K562 (cell line): Measurements from ENCODE around the gene PTPRT.

Source experiments
- CREB1 ChIP-seq, 2 experiments: sonication (generic) in 1 of 2; formaldehyde crosslinking in 1 of 2; IDR thresholded peaks; 2 replicates each; pipeline versions ENCODE4 v1.6.1 to v1.8.0; 2012 to 2022; ENCODE audit warnings: inconsistent platforms in 1 of 2, mild to moderate bottlenecking in 1 of 2, missing genetic modification reagents in 1 of 2, moderate library complexity in 1 of 2
- HMGXB4 ChIP-seq: sonication (generic); formaldehyde crosslinking; IDR thresholded peaks from 2 replicates; pipeline ENCODE4 v1.8.1; 2023; ENCODE audit warnings: mild to moderate bottlenecking, missing genetic modification reagents
- NCOA2 ChIP-seq, 2 experiments: fragments of 450-650 bp; IDR thresholded peaks; 2 replicates each; pipeline ENCODE4 v1.6.1; 2018; ENCODE audit warnings: mild to moderate bottlenecking in 2 of 2, moderate library complexity in 1 of 2; ENCODE audit not compliant: partially characterized antibody in 2 of 2
- ZBTB8A ChIP-seq: fragments of 450-650 bp; IDR thresholded peaks from 2 replicates; pipeline ENCODE4 v1.6.1; 2018; ENCODE audit warnings: mild to moderate bottlenecking, moderate library complexity; ENCODE audit not compliant: partially characterized antibody
- TF ChIP-seq, protein P1 (sequence below), 3 experiments: IDR thresholded peaks in 2 of 3; conservative IDR thresholded peaks in 1 of 3; 2 replicates each; pipeline ENCODE4 v1.5.1; 2011 to 2012; ENCODE audit warnings: low read length in 3 of 3, mild to moderate bottlenecking in 3 of 3, control low read depth in 2 of 3, improper control_type of control experiment in 1 of 3, inconsistent platforms in 1 of 3, low read depth in 1 of 3, mixed read lengths in 1 of 3, moderate library complexity in 1 of 3; ENCODE audit not compliant: insufficient read depth in 2 of 3

GRCh38 chr20:43011491-43011890, 178.2 kb downstream of the PTPRT start:
- TF ChIP-seq, protein P1, sequence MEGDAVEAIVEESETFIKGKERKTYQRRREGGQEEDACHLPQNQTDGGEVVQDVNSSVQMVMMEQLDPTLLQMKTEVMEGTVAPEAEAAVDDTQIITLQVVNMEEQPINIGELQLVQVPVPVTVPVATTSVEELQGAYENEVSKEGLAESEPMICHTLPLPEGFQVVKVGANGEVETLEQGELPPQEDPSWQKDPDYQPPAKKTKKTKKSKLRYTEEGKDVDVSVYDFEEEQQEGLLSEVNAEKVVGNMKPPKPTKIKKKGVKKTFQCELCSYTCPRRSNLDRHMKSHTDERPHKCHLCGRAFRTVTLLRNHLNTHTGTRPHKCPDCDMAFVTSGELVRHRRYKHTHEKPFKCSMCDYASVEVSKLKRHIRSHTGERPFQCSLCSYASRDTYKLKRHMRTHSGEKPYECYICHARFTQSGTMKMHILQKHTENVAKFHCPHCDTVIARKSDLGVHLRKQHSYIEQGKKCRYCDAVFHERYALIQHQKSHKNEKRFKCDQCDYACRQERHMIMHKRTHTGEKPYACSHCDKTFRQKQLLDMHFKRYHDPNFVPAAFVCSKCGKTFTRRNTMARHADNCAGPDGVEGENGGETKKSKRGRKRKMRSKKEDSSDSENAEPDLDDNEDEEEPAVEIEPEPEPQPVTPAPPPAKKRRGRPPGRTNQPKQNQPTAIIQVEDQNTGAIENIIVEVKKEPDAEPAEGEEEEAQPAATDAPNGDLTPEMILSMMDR (IDR thresholded peaks at IDR 0.05 in 2 of 3, conservative IDR thresholded peaks at IDR 0.05 in 1 of 3; ENCODE audit: insufficient read depth in 2 of 3, low read depth in 1 of 3, low read length in 3 of 3), result no peak
- TF ChIP-seq HMGXB4 (CRISPR knock-in tag) (no peak), CREB1 (IDR thresholded peaks at IDR 0.05) (no peak), CREB1 (CRISPR knock-in tag; IDR thresholded peaks at IDR 0.05) (no peak), ZBTB8A (no peak), NCOA2 (IDR thresholded peaks at IDR 0.05; ENCODE audit: partially characterized antibody in 2 of 2) (no peak)
